Activated naive CD8-positive, alpha-beta T cell treated with anti-CD3 and anti-CD28 coated beads, Interleukin-2, amount 50 U/mL, for 16 hours (primary cell): Measurements from ENCODE around the gene LRRK1.

Source experiments
- DNase-seq: peaks from one replicate; pipeline ENCODE4 v3.0.0-alpha.2; 2020; ENCODE audit warnings: low read depth, low spot score

Gene LRRK1

DNA sequence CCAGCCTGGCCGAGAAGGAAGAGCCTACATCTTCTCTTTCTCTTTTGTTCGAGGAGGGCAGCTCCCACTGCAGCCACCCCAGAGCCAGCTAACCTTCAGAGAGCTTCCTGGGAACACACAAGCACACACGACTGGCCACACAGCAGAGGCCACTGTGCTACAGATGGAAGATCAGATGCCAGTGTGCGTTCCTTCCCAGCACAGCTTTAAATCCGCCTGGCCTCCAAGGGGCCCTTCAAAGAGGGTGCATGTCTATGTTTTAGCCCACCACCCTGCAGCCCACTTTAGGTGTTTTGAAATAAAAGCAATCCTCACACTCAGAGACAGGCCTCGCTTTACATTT lies 27.2 kb upstream of the LRRK1 start:
- DNase-seq = no peak

- DNase-seq = no peak
Measured at GRCh38 chr15:100893261-100893963, 25.7 kb upstream of the LRRK1 start.

- no peak for DNase-seq
Measured at GRCh38 chr15:100893964-100894295, 25.2 kb upstream of the LRRK1 start.

DNA sequence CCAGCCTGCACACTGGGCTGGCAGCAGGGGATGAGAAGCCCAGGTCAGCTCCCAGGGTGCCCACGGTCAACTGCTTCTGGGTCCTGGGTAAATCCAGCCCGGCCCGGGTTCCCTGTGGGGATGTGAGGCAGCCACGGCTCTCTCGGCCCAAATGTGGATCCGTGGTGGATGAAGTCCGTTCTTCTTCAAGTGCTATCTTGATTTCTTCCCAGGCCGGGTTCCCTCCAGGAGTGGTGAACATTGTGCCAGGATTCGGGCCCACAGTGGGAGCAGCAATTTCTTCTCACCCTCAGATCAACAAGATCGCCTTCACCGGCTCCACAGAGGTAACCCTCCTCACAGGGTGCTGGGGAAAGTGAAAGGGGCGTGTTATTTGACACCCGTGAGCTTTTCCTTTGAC lies 23.4 kb upstream of the LRRK1 start:
- no peak for DNase-seq

GRCh38 chr15:100897221-100898151 lies 21.7 kb upstream of the LRRK1 start:
- no peak for DNase-seq

- no peak for DNase-seq
Measured at GRCh38 chr15:100898152-100898490, 21.0 kb upstream of the LRRK1 start.

DNA sequence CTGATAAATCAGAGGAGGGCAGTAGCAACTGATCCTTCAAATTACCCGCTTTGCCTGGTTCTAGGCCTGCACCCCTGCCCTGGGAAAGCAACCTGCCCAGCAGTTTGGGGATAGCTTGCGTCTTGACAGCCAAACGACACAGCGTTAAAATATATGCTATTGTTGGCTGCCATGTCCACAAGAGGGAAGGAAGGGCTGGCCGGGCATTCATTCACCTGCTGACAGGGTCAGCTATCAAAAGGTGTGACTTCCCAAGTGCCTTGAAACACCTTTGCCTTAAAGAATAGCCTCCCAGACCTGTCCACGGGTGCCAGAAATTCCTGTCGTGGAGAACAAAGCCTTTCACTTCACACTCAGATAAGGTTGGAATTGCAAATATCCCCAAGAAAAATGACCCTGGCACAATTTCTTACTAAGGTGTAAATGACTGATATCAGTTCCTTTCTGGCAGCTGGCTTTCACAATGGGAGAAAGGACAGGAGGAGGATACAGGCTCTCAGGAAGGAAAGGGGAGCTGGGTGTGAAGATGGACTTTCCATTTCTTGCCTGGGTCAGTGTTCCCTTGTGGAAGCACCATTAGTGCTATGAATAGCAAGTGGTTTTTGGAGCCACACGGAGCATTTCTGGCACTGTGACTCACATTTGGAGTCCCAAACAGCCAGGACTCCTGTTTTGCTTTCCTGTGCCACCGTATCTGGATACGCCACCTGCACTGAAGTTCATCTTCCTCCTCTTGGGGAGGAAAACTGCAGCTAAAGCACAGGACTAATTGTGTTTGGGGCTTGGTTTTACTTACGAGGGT lies 20.3 kb upstream of the LRRK1 start:
- no peak for DNase-seq

DNA sequence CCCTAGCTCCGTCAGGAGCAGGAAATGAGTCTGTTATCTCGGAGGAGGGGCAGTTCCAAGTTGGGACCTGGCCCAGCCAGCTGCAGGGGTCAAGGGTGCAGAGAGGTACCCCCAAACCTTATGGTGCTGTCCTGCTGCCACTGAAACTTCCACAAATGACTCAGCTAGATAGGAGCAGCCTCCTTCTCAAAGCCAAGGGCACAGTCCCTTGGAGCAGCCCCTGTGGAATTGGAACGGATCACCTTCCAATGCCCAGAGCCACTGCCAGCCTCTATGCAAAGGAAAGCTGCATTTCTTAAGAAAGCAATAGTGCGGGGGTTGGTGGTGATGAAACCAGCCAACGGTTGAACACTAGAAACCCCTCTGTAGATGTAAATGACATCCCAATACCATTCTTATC lies 19.6 kb upstream of the LRRK1 start:
- DNase-seq = no peak

DNA sequence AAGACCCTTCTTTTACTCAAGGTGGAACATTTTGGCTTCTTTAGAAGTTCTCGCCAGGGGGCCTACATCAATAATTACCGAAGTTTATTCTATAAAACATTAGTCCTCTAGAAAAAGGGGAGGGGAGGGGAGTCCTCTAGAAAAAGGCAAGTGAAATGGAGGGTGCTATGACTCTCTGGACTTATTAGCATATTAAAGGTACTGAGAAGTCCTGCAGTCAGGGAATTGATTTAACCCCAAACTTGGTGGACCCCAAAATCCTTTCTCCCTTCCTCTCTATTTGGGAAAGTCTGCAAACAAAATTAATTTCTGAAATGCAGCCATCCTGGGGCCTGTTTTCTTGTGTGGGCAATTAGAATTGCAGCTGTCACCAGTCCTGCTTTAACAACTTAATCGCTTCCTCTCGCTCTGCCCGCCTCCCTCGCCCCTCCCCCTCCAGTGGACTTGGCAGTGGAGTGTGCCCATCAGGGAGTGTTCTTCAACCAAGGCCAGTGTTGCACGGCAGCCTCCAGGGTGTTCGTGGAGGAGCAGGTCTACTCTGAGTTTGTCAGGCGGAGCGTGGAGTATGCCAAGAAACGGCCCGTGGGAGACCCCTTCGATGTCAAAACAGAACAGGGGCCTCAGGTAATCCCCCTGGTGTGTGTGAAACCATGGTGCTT lies 18.9 kb upstream of the LRRK1 start:
- no peak for DNase-seq

DNA sequence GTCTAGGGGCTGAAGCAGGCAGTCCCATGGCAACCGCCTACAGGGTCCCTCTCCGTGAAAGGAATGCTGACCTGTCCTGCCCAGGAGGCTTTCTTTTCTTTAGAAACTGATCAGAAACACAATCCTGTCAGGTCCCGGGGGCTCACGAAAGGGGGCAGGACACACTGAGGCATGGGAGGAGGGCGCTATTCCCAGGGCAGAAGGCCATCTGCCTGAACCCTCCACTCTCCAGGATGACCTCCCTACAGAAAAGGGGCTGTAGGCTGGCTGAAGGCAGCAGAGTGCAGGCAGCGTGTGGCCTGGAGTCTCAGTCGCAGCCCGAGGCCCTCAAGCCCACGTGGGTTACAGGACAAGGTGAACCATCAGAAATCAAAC lies 18.4 kb upstream of the LRRK1 start:
- DNase-seq = no peak

GRCh38 chr15:100901296-100901695 lies 17.9 kb upstream of the LRRK1 start:
- DNase-seq = no peak

- DNase-seq = no peak
Measured at GRCh38 chr15:100901702-100902435, 17.3 kb upstream of the LRRK1 start.

DNA sequence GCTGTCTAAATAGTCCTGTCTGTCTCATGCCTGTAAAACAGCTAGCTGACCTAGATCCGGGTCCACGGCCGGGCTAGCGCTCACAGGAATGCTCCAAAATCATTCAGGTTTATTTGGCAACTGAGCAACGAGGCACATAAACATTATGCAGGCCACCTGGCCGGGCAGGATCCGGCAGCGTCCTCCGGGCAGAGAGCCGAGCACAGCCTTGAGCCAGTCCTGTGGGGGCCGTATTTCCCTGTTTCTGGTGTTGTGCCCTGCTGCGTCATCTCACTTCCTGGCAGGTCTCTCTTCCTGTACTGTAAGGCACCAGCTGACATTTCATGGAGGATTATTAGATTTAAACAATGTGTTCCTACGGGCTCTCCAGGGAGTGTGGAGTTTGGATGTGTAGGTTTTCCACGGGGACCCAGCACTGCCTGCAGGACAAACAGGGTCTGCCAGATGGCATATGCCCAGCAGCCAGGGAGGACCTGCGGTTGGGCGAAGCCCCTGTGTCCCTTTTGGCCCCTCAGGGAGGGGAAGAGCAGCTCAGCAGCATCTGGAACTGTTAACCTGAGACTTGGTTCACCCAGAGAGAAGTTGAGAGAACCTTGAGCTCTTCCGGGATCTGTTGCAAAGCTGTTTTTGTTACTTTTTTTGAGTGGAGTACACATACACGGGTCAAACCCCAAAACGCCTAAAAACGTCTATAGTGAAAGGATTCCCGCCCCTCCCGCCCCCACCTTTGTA lies 16.6 kb upstream of the LRRK1 start:
- DNase-seq = no peak

- no peak for DNase-seq
Measured at GRCh38 chr15:100903168-100903554, 16.0 kb upstream of the LRRK1 start.

- no peak for DNase-seq
Measured at GRCh38 chr15:100905850-100906249, 13.3 kb upstream of the LRRK1 start.

DNA sequence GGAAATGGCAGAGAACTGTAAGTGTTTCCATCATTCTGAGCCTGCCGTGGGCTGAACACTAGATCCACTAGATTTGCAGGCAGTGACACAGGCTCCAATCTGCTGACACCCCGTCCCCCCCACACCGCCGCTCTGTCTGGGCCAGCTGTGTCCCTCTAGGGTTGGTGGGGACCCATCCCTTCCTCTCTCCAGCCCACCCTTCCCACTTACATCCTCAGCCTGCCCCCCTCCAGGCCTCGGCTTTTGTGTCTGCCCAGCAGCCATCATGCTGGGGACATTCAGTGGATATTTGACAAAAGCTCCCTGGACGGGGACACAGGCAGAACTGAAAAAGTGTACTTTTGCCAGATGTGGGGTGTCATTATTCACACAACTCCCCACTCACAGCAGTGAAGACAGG lies 10.7 kb upstream of the LRRK1 start:
- DNase-seq = no peak

DNA sequence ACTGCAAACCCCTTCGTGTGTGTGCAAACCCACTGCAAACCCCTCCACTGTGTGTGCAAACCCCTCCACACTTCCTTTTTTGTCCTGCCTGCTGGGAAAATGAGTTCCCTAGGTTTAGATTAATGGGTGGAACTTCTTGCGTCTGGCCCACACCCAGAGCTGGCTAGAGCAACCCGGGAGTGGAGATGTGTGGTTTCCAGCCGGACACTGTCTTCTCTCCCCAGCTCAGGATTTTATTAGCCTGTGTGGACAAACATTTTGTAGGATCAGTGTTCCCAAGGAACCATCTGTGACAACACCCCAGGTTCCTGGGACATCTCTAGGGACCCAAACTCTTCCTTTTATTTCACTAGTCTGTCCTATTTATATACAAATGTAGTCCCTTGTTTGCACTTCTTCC lies 9.6 kb upstream of the LRRK1 start:
- no peak for DNase-seq

DNA sequence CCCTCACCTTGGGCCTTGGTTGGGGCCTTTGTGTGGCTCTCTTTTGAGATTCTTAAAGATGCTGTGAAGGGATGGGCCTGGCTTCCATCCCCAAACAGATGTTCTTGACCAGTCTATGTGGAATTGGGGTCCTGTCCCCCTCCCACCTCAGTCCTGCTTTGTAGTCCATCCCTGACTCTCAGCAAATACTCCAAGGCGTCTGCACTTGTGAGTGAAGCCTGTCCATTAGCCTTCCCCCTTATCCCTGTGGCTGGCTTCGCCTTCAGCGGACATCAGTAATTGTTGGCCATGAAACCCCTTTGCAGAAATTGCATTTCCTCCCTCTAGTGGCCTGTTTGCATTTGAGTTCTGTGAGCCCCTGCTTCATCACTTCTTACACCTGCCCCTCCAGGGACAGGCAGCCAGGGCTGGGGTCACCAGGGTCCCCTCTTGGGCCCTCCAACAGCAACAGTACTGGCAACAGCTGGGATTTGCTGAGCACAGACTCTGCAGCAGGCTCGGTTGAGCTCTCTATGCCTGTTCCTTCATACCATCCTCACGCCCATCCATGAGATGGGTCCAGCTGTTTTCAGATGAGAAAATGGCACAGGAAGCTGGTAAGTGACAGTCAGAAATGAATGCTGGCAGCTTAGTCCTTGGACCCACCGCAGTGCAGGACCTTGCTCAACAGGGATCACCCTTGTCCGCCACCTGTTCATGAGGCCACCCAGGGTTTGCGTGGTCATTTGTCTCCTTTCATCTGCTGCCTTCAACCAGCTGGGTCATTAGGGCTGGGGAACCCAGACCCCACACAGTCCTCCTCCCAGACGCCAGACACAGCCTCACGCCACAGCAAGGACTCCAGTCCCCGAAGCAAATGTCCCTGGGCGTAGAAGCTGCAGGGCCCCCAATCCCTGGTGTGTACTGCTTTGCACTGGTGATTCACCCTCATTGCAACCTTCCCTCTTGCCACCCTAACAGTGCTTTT lies 8.9 kb upstream of the LRRK1 start:
- no peak for DNase-seq

GRCh38 chr15:100911086-100911485 lies 8.1 kb upstream of the LRRK1 start:
- DNase-seq = no peak

- no peak for DNase-seq
Measured at GRCh38 chr15:100913961-100914360, 5.2 kb upstream of the LRRK1 start.
